ENCODE results near the gene RAB1B.

DNA sequence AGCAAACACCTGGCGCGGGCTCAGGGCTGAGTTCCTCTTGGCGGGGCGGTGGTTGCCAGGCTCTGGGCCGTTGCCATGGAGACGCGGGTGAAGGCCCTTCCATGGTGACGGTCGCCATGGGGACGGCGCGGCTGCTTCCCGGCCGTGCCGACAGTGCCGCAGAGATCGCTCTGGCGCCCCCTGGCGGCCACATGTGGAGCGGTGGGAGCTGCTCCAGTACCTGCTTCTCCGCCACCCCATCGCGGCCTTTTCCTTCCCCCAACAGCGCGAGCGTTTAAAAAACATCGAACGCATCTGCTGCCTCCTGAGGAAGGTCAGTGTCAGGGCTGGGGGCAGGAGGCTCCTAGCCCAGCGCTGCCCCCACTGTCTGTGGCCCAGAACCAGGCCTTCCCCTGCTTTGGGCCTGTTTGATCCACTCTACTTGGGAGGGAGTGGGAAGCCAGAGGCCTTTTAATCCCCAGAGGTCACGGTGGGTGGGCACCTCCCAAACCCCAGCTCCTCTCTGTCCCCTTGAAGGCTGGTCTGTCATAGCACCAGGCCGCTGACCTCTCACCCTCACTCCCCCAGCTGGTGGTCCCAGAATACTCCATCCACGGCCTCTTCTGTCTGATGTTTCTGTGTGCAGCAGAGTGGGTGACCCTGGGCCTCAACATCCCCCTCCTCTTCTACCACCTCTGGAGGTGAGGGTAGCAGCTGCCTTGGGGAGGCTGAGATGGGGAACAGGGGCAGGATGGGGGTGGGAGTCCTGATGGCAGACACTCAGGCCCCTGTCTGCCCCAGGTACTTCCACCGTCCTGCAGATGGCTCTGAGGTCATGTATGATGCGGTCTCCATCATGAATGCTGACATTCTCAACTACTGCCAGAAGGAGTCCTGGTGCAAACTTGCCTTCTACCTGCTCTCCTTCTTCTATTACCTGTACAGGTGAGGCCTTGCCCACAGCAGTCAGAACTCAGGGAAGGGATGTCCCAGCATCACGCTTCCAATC is 14.3 kb downstream of the RAB1B start:
- TF ChIP-seq, protein P1, sequence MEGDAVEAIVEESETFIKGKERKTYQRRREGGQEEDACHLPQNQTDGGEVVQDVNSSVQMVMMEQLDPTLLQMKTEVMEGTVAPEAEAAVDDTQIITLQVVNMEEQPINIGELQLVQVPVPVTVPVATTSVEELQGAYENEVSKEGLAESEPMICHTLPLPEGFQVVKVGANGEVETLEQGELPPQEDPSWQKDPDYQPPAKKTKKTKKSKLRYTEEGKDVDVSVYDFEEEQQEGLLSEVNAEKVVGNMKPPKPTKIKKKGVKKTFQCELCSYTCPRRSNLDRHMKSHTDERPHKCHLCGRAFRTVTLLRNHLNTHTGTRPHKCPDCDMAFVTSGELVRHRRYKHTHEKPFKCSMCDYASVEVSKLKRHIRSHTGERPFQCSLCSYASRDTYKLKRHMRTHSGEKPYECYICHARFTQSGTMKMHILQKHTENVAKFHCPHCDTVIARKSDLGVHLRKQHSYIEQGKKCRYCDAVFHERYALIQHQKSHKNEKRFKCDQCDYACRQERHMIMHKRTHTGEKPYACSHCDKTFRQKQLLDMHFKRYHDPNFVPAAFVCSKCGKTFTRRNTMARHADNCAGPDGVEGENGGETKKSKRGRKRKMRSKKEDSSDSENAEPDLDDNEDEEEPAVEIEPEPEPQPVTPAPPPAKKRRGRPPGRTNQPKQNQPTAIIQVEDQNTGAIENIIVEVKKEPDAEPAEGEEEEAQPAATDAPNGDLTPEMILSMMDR (IDR thresholded peaks at IDR 0.05 in 4 of 5, conservative IDR thresholded peaks at IDR 0.05 in 1 of 5): peak; percentile 95 to 99 (median 98)
- TF ChIP-seq POLR2A (IDR thresholded peaks at IDR 0.05): no peak
